Karpas-422 (cell line): ENCODE data around the gene ANKRD44. TPM values are rescaled to one million over a fixed set of nuclear protein-coding genes. Genes with fewer than 3 reads are reported as not detected.

ENCODE experiments used
- DNase-seq: peaks from one replicate; pipeline ENCODE4 v3.0.0-alpha.2; 2015
- H2AFZ ChIP-seq: fragments of 200-600 bp; sonication (generic); 2 replicates; pipeline ENCODE4 v1.6.1; 2014; ENCODE audit warnings: antibody characterized with exemption, low read length, mixed read lengths
- H3K27ac ChIP-seq: fragments of 200-600 bp; sonication (generic); 2 replicates; pipeline ENCODE4 v1.5.1; 2014; ENCODE audit warnings: mild to moderate bottlenecking, low read length, moderate library complexity
- H3K27me3 ChIP-seq: fragments of 200-600 bp; sonication (generic); 2 replicates; pipeline ENCODE4 v1.6.1; 2014; ENCODE audit warnings: low read length, mixed read lengths
- H3K36me3 ChIP-seq: fragments of 200-600 bp; sonication (generic); 2 replicates; pipeline ENCODE4 v1.6.1; 2014; ENCODE audit warnings: low read length, mixed read lengths; ENCODE audit not compliant: insufficient read depth
- H3K4me1 ChIP-seq: fragments of 200-600 bp; sonication (generic); 2 replicates; pipeline ENCODE4 v1.6.1; 2014; ENCODE audit warnings: mild to moderate bottlenecking, low read length, mixed read lengths
- H3K4me2 ChIP-seq: fragments of 200-600 bp; sonication (generic); 2 replicates; pipeline ENCODE4 v1.6.1; 2014; ENCODE audit warnings: low read length, low read depth, mild to moderate bottlenecking; ENCODE audit not compliant: poor library complexity, severe bottlenecking
- H3K4me3 ChIP-seq: fragments of 200-600 bp; sonication (generic); 2 replicates; pipeline ENCODE4 v1.5.1; 2014; ENCODE audit warnings: mild to moderate bottlenecking, antibody characterized with exemption, low read length, mixed read lengths
- H3K79me2 ChIP-seq: fragments of 200-600 bp; sonication (generic); 2 replicates; pipeline ENCODE4 v1.6.1; 2014; ENCODE audit warnings: mild to moderate bottlenecking, low read length, mixed read lengths
- H3K9ac ChIP-seq: fragments of 200-600 bp; sonication (generic); 2 replicates; pipeline ENCODE4 v1.6.0; 2014; ENCODE audit warnings: low read length
- H3K9me2 ChIP-seq: fragments of 200-600 bp; sonication (generic), shearing (Covaris generic); replicated peaks from 2 replicates; pipeline ENCODE4 v1.6.0; 2014; ENCODE audit warnings: mild to moderate bottlenecking, low read length, moderate library complexity; ENCODE audit not compliant: insufficient read depth
- H3K9me3 ChIP-seq: fragments of 300-700, 200-600 bp; sonication (generic); 2 replicates; pipeline ENCODE4 v1.6.1; 2014; ENCODE audit warnings: low read length, mixed read lengths
- H4K20me1 ChIP-seq: fragments of 200-600 bp; sonication (generic); 2 replicates; pipeline ENCODE4 v1.6.1; 2014; ENCODE audit warnings: mild to moderate bottlenecking, antibody characterized with exemption, low read length, low read depth; ENCODE audit not compliant: insufficient read depth
- total RNA-seq: library from RNA; depleted of rRNA; stranded (reverse); fragments of >200 nt; shearing (Covaris generic); gene quantifications from 2 replicates; pipeline ENCODE4 v1.2.3, GENCODE V29; 2014; ENCODE audit warnings: low replicate concordance

Gene ANKRD44
- total RNA-seq, 1 experiment from 2014 or later, result 120 TPM

GRCh38 chr2:197280015-197280702 lies 30.4 kb downstream of the ANKRD44 start:
- no peaks in the 10 kb centered on the region for H3K27me3 ChIP-seq
- no peaks in the 10 kb centered on the region for H3K9me3 ChIP-seq
- H3K9ac ChIP-seq, result no peak overlapping the region
- no peak overlapping the region for H3K4me2 ChIP-seq
- no peak overlapping the region for H2AFZ ChIP-seq
- no peak overlapping the region for H3K4me3 ChIP-seq
- peaks cover 99% of the 10 kb centered on the region for H3K79me2 ChIP-seq
- peaks cover 38% of the 10 kb centered on the region for H3K4me1 ChIP-seq
- H3K27ac ChIP-seq, result no peak overlapping the region
- no peak for DNase-seq
- no peaks in the 10 kb centered on the region for H3K9me2 ChIP-seq
- no peaks in the 10 kb centered on the region for H4K20me1 ChIP-seq
- H3K36me3 ChIP-seq, result no peaks in the 10 kb centered on the region

GRCh38 chr2:197278799-197279763 lies 31.5 kb downstream of the ANKRD44 start:
- H3K27me3 ChIP-seq, result no peaks in the 10 kb centered on the region
- no peak overlapping the region for H3K4me3 ChIP-seq
- no peaks in the 10 kb centered on the region for H3K36me3 ChIP-seq
- DNase-seq, result no peak
- no peak overlapping the region for H2AFZ ChIP-seq
- H3K27ac ChIP-seq, result no peak overlapping the region
- H3K79me2 ChIP-seq, result peaks cover 99% of the 10 kb centered on the region
- H3K9me2 ChIP-seq, result no peaks in the 10 kb centered on the region
- no peak overlapping the region for H3K9ac ChIP-seq
- H4K20me1 ChIP-seq, result no peaks in the 10 kb centered on the region
- H3K4me2 ChIP-seq, result no peak overlapping the region
- no peaks in the 10 kb centered on the region for H3K9me3 ChIP-seq
- H3K4me1 ChIP-seq, result peaks cover 42% of the 10 kb centered on the region

- Histone ChIP-seq H4K20me1 (no peaks in the 10 kb centered on the region), H3K4me2 (no peak overlapping the region), H3K36me3 (no peaks in the 10 kb centered on the region), H2AFZ (no peak overlapping the region), H3K27me3 (no peaks in the 10 kb centered on the region), H3K9me3 (no peaks in the 10 kb centered on the region), H3K79me2 (peaks cover 98% of the 10 kb centered on the region), H3K27ac (no peak overlapping the region), H3K9me2 (no peaks in the 10 kb centered on the region), H3K9ac (no peak overlapping the region), H3K4me3 (no peak overlapping the region), H3K4me1 (peaks cover 33% of the 10 kb centered on the region)
- DNase-seq, result no peak
Observed at GRCh38 chr2:197277794-197278193, 32.8 kb downstream of the ANKRD44 start.

- no peak for DNase-seq
- Histone ChIP-seq H3K9ac (no peak overlapping the region), H2AFZ (no peak overlapping the region), H3K9me3 (no peaks in the 10 kb centered on the region), H3K79me2 (peaks cover 99% of the 10 kb centered on the region), H3K4me3 (no peak overlapping the region), H3K9me2 (no peaks in the 10 kb centered on the region), H3K27ac (no peak overlapping the region), H3K4me2 (no peak overlapping the region), H3K27me3 (no peaks in the 10 kb centered on the region), H3K36me3 (no peaks in the 10 kb centered on the region), H3K4me1 (peaks cover 18% of the 10 kb centered on the region), H4K20me1 (no peaks in the 10 kb centered on the region)
Observed at GRCh38 chr2:197276156-197276555, 34.4 kb downstream of the ANKRD44 start.

- no peak for DNase-seq
- peaks cover 13% of the 10 kb centered on the region for H3K4me1 ChIP-seq
- no peaks in the 10 kb centered on the region for H3K36me3 ChIP-seq
- H2AFZ ChIP-seq, result no peak overlapping the region
- H3K9ac ChIP-seq, result no peak overlapping the region
- no peak overlapping the region for H3K27ac ChIP-seq
- no peak overlapping the region for H3K4me3 ChIP-seq
- H3K27me3 ChIP-seq, result no peaks in the 10 kb centered on the region
- no peak overlapping the region for H3K4me2 ChIP-seq
- no peaks in the 10 kb centered on the region for H3K9me2 ChIP-seq
- no peaks in the 10 kb centered on the region for H4K20me1 ChIP-seq
- peaks cover 99% of the 10 kb centered on the region for H3K79me2 ChIP-seq
- H3K9me3 ChIP-seq, result no peaks in the 10 kb centered on the region
Observed at GRCh38 chr2:197274937-197275336, 35.6 kb downstream of the ANKRD44 start.

GRCh38 chr2:197274349-197274748 lies 36.2 kb downstream of the ANKRD44 start:
- Histone ChIP-seq H2AFZ (no peak overlapping the region), H3K9me2 (no peaks in the 10 kb centered on the region), H3K4me2 (no peak overlapping the region), H3K9me3 (no peaks in the 10 kb centered on the region), H3K27me3 (no peaks in the 10 kb centered on the region), H3K79me2 (peaks cover 99% of the 10 kb centered on the region), H3K4me3 (no peak overlapping the region), H3K9ac (no peak overlapping the region), H3K4me1 (peaks cover 15% of the 10 kb centered on the region), H3K36me3 (no peaks in the 10 kb centered on the region), H3K27ac (no peak overlapping the region), H4K20me1 (no peaks in the 10 kb centered on the region)
- DNase-seq, result no peak

- Histone ChIP-seq H3K9me2 (no peaks in the 10 kb centered on the region), H3K79me2 (peaks cover 99% of the 10 kb centered on the region), H3K9me3 (no peaks in the 10 kb centered on the region), H3K36me3 (no peaks in the 10 kb centered on the region), H4K20me1 (no peaks in the 10 kb centered on the region), H3K9ac (no peak overlapping the region), H3K4me1 (peaks cover 15% of the 10 kb centered on the region), H3K27ac (no peak overlapping the region), H3K27me3 (no peaks in the 10 kb centered on the region), H2AFZ (no peak overlapping the region), H3K4me3 (no peak overlapping the region), H3K4me2 (no peak overlapping the region)
- no peak for DNase-seq
Observed at GRCh38 chr2:197273485-197273884, 37.1 kb downstream of the ANKRD44 start.

- Histone ChIP-seq H3K36me3 (no peaks in the 10 kb centered on the region), H3K9me3 (no peaks in the 10 kb centered on the region), H3K27ac (peak overlapping the region; percentile 27; the same call in 1 of the 2 replicates), H2AFZ (no peak overlapping the region), H4K20me1 (no peaks in the 10 kb centered on the region), H3K4me2 (no peak overlapping the region), H3K27me3 (no peaks in the 10 kb centered on the region), H3K4me3 (no peak overlapping the region), H3K9me2 (no peaks in the 10 kb centered on the region), H3K79me2 (peaks cover 99% of the 10 kb centered on the region), H3K4me1 (peaks cover 15% of the 10 kb centered on the region), H3K9ac (no peak overlapping the region)
- no peak for DNase-seq
Observed at GRCh38 chr2:197270601-197271000, 40.0 kb downstream of the ANKRD44 start.
